Measurements from ENCODE around the gene ZBTB5.

The ZBTB5 gene

GRCh38 chr9:37421914-37422288, 43.3 kb downstream of the ZBTB5 start:
- DNase-seq: peak; percentile 22

DNA sequence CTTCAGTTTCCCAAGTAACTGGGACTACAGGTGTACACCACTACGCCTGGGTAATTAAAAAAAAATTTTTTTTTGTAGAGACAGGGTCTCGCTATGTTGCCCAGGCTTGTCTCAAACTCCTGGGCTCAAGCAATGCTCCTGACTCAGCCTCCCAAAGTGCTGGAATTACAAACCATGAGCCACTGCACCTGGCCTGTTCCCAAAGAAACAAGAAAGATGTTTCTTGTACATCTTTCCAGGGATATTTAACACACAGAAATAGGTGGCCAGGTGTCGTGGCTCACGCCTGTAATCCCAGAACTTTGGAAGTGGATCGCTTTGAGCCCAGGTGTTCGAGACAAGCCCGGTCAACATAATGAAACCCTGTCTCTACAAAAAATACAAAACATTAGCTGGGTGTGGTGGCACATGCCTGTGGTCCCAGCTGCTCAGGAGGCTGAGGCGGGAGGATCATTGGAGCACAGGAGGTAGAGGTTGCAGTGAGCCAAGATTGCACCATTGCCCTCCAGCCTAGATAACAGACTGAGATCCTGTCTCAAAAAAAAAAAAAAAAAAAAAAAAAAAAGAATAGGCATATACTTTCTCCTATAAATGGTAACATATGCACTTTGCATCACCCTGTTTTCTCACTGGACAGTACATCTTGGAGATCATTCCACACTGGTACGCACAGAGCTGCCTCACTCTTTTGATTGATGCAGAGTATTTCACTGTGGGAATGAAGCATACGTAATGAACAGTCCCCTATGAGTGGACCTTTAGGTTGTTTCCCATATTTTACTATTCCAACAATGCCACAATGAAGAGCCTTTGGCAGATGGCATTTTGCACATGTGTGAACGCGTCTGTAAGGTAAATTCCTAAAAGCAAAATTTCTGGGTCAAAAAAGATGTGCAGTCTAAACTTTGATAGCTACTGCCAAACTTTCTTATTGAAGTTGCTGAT, 44.7 kb downstream of the ZBTB5 start:
- no peak for DNase-seq

- DNase-seq: no peak
These were observed 46.0 kb downstream of the ZBTB5 start for GRCh38 chr9:37419204-37419603.

DNA sequence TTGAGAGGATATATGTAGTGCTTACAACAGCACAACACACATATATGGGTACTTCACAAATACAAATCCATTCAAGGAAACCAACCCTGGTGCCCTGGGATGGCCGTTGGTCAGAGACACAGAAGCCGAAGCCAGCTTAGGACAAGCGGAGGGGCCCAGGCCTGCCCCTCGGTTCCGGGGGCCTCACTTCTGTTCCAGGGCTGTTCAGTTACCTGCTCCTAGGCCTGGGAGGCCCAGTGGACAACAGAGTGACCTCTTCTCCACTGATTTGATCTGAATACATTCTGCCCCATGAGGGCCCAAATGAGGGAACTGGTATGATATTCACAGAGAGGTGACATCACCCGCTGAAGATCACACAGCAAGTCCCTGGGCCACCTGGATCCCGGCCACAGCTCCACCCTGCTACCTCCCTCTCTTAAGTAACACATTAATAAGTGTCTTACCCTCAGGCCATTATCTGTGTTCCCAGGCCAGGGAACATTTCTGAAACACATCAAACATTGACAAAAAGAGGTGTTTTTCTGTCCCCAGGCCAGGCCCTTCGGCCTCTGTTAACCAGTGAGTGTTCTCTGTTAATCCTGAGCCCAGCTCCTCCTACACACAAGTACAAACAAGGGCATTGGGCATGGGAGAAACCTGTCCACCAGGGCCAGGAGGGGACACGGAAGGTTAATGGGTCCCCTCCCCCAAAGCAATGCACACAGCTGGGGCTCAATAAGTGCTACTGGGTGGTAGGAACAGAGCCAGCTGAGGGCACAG, 47.2 kb downstream of the ZBTB5 start:
- no peak for DNase-seq

DNA sequence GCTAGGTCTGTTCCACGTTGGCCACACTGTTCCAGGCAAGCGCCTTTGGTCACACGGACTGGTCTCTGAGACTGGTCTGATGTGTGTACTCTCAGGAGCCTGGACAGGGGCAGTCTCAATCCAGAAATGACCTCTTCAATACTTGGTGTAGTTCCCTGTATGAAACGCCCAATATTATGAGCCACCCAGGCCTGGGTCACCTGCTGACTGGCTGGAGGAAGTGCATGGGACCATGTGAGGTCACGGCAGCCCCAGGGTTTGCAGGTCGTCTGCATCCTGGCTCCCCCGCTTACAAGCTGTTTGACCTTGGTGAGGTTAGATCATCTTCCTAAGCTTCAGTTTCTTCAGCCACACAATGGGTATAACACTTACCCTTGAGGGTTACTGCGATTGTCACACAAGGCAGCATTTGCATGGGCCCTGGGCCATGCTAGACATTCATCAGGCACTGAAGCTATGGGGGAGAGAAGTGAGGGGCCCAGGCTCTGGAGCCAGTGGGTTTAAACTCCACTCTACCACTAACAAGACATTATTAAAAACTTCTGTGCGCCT, 47.9 kb downstream of the ZBTB5 start:
- no peak for DNase-seq

- DNase-seq: peak; percentile 81
These were observed 50.1 kb downstream of the ZBTB5 start for GRCh38 chr9:37415011-37415719.

DNA sequence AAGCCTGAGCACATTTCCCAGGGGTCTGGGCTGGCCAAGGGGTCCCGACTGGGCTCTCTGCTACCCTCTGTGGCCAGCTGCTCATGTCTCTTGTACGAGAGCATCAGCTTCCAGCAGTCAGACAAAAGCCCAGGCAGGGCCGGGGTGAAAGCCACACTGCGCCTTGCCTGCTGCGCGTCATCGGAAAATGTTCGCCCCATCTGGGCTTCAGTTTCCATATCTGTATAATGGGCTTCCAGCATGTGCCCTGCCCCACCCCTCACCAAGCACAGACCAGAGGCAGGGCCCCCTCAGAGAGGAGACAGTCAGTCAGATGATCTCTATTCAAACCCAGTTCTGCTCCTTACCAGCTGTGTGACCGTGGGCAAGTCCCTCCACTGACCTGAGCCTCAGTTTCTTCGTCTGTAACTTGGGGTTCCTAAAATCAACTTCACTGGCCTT, 50.7 kb downstream of the ZBTB5 start:
- no peak for DNase-seq

DNA sequence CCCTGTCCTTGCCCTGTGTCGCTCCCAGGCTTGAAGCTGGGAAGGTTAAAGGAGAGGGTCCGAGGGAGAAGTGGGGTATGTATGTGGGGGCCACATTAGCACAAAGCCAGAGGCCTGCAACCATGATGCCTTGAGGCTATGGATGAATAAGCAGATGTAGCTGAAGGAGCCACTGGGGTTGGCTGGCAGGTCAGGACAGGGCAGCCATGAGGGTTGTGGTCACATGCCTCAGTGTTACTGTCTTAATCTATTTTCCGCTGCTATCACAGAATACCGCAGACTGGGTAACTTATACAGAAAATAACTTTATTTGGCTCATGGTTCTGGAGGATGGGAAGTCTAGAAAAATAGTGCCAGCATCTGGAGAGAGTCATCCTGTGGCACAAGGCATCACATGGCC, 51.9 kb downstream of the ZBTB5 start:
- no peak for DNase-seq

DNA sequence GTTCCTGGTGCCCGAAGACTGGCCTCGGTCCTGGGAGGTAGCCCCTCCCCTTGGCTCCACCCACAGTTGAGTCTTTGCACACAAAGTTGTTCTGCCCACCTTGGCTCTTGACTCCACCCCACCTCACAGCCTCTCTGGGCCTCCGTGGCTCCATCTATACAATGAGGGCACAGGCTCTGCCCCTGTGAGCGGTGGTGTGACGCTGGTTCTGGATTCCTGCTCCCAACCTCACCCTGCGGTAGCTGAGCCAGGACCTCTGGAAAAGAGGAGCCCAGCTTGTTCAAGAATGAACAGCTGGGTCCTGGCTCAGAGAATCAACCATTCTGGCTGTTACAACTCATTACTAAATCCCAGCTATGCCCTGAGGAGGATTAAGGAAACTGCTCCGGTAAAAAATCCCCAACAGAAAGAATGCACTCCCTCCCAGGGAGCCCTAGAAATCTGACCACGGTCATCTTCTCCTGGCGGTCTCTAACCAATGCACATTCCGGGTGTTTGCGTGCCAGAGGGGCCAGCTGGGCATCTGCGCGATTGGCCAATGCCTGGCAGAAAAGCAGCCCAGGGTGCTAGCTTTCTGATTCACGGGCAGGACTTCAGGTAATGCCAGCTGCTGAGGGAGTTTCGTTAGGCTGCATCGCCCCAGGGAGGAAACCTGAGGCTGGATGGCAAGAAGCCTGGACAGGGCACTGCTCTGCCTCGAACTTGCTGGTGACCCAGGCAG, 52.7 kb downstream of the ZBTB5 start:
- no peak for DNase-seq

DNA sequence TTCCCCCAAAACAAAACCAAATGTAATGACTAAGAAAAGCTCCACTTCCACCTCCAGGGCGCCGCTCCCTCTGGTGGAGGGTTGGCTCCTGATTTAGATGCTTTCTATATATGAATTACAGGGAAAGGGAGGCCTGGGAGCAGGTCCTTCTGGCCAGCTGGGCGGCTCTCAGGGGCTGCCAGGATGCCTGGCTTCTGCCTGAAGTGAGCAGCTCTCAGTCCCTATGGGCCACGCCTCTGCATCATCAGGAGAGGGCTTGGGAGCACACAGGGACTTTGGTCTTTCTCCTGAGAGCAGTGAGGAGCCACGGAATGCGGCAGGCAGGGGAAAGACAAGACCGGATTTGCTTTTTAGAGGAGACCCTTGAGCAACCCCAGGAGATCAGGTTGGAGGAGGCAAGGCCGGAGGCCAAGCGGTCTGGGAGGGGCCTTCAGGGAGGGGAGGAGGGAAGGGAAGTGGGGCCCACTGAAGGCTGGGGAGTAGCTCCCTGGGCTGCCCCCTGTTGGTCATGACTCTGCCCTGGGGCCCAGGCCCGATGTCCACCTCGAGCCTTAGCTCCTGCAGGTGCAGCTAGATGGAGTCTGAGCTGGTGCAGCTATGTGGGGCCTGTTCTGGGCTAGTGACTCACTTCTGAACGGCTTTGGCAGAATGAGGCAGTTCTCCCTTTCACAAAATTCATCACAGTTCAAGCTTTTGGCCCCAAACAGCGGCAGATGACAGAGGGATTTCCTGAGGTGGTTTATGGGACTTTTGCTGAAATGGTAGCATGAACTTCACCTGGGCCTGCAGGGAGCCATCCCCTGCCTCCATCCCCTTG, 54.1 kb downstream of the ZBTB5 start:
- no peak for DNase-seq

DNA sequence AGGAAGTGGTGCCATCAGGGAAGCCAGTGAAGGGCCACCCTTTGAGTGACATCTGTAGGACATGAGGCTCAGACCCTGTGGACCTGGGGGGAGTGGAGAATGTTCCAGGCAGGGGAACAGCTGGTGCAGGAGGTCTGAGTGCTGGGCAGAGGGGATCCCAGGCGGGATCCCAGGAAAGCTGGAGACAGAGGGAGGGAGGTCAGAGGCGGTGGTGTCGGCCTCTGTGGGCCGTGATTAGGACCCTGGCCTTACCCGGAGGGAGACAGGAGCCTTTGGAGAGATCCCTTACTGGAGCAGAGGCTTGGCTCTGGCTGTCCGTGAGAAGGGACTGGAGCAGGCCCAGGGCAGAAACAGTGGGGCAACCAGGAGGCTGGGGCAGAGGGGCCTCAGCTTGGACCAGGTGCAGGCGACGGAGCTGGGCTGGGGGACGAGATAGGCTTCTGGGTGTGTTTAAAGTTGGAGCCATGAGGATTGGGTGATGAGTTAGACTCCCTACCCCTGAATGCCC, 54.8 kb downstream of the ZBTB5 start:
- DNase-seq: no peak

GRCh38 chr9:37408933-37409710, 56.1 kb downstream of the ZBTB5 start:
- no peak for DNase-seq

- no peak for DNase-seq
These were observed 57.8 kb downstream of the ZBTB5 start for GRCh38 chr9:37407468-37407867.

DNA sequence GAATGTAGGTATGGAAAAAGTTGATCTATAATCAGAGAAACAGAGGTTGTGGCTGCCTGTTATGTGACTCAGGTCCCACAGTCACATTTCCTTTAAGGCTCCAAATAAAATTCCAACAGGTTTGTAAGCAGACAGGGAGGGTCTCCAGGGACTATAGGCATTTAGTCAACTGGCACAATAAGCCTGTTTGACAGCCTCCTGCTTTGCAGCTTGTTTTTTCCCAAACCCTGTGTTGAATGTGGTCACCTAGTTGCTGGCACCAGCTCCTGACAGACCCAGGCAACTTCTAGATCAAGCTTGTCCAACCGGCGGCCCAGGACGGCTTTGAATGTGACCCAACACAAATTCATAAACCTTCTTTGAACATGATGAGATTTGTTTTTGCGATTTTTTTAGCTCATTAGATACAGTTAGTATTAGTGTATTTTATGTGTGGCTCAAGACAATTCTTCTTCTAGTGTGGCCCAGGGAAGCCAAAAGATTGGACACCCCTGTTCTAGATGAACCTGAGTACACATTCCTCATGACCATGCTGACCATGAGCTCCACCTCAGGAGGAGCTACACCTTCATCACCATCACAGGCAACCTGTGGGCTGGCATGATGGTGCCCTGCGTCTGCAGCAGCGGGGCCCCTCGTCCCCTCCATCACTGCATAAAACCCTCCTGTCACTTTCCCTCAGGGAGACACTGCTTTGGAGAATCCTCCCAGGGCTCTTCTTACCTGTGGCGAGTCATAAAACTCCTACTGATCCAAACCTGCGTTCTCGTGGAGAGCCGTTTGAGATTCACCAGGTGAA, 58.4 kb downstream of the ZBTB5 start:
- no peak for DNase-seq

DNA sequence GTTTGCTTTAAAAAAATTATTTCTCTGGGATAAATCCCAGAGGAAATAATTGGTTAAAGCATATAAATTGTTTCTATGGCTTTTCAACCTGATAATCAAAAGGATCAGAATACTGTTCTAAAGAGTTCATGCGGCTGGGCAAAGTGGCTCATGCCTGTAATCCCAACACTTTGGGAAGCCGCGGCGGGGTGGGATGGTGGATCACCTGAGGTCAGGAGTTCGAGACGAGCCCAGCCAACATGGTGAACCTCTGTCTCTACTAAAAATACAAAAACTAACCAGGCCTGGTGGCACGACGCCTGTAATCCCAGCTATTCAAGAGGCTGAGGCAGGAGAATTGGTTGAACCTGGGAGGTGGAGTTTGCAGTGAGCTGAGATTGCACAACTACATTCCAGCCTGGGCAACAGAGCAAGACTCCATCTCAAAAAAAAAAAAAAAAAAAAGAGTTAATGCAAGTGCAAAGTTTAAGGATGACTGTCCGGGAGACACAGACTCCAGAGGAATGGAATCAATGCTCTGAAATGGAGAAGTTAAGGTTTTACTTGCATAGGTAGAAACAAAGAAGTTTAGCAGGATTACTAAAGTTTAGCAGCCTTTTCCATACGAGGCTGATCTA, 59.4 kb downstream of the ZBTB5 start:
- DNase-seq: no peak

- DNase-seq: no peak
These were observed 59.9 kb downstream of the ZBTB5 start for GRCh38 chr9:37405350-37405749.

GRCh38 chr9:37404590-37404989, 60.7 kb downstream of the ZBTB5 start:
- no peak for DNase-seq

- DNase-seq: no peak
These were observed 65.9 kb downstream of the ZBTB5 start for GRCh38 chr9:37399336-37399735.

GRCh38 chr9:37398464-37399025, 66.7 kb downstream of the ZBTB5 start:
- no peak for DNase-seq

All from midbrain (tissue), 1 donor.